K562 (cell line): ENCODE data around the gene TFPT. TPM values are rescaled to one million over a fixed set of nuclear protein-coding genes. Genes with fewer than 3 reads are reported as not detected.

ENCODE experiments used
- ARID2 ChIP-seq: fragments of 450-650 bp; IDR thresholded peaks from 2 replicates; pipeline ENCODE4 v1.6.1; 2017; ENCODE audit warnings: antibody characterized with exemption, mild to moderate bottlenecking
- CTBP1 ChIP-seq: fragments of 450-650 bp; IDR thresholded peaks from 2 replicates; pipeline ENCODE4 v1.6.1; 2016; ENCODE audit warnings: borderline replicate concordance
- GTF2A2 ChIP-seq: IDR thresholded peaks from 2 replicates; pipeline ENCODE4 v1.6.1; 2016; ENCODE audit warnings: mild to moderate bottlenecking, missing genetic modification characterization, missing compliant biosample characterization
- HDAC2 ChIP-seq: fragments of 450-650 bp; IDR thresholded peaks from 2 replicates; pipeline ENCODE4 v1.6.1; 2016; ENCODE audit warnings: mild to moderate bottlenecking
- ILK ChIP-seq: fragments of 450-650 bp; IDR thresholded peaks from 2 replicates; pipeline ENCODE4 v1.6.1; 2016; ENCODE audit warnings: missing genetic modification characterization, low read depth, mild to moderate bottlenecking, missing compliant biosample characterization, moderate library complexity, borderline replicate concordance
- JUNB ChIP-seq: fragments of 450-650 bp; formaldehyde crosslinking; conservative IDR thresholded peaks from 2 replicates; pipeline ENCODE4 v1.4.0; 2020; ENCODE audit warnings: mild to moderate bottlenecking
- KLF1 ChIP-seq: fragments of 450-650 bp; IDR thresholded peaks from 2 replicates; pipeline ENCODE4 v1.6.1; 2016; ENCODE audit warnings: missing genetic modification characterization, missing compliant biosample characterization
- NCOA6 ChIP-seq: fragments of 450-650 bp; IDR thresholded peaks from 2 replicates; pipeline ENCODE4 v1.6.1; 2017; ENCODE audit warnings: mild to moderate bottlenecking
- NR3C1 ChIP-seq: sonication (generic); formaldehyde crosslinking; IDR thresholded peaks from 2 replicates; pipeline ENCODE4 v1.8.1; 2022; ENCODE audit warnings: missing genetic modification reagents
- OTX1 ChIP-seq: fragments of 450-650 bp; formaldehyde crosslinking; IDR thresholded peaks from 2 replicates; pipeline ENCODE4 v1.4.0; 2022; ENCODE audit warnings: mild to moderate bottlenecking
- RBM17 ChIP-seq: fragments of 200-400 bp; formaldehyde crosslinking; IDR thresholded peaks from 2 replicates; pipeline ENCODE4 v1.6.1; 2017; ENCODE audit warnings: low read depth, mild to moderate bottlenecking, low read length, borderline replicate concordance
- SIRT6 ChIP-seq: IDR thresholded peaks from one replicate; pipeline ENCODE4 v1.6.1; 2012; ENCODE audit warnings: low read depth, mild to moderate bottlenecking, control low read depth, inconsistent platforms, low read length, moderate library complexity
- STAG1 ChIP-seq: sonication (generic); formaldehyde crosslinking; IDR thresholded peaks from 2 replicates; pipeline ENCODE4 v1.5.0; 2020; ENCODE audit warnings: missing genetic modification reagents, borderline replicate concordance
- ZBTB11 ChIP-seq, 3 experiments: fragments of 200-800 bp in 1 of 3; fragments of 250-450 bp in 1 of 3; fragments of 450-650 bp in 1 of 3; sonication (Bioruptor Pico) in 1 of 3; sonication (Bioruptor generic) in 1 of 3; formaldehyde crosslinking in 1 of 3; IDR thresholded peaks; 2 replicates each; pipeline versions ENCODE4 v1.6.1 to v1.8.0; 2016 to 2022; ENCODE audit warnings: mild to moderate bottlenecking in 2 of 3, missing genetic modification characterization in 2 of 3, missing compliant biosample characterization in 1 of 3, moderate library complexity in 1 of 3
- ZNF584 ChIP-seq: fragments of 200-800 bp; sonication (Bioruptor generic); IDR thresholded peaks from 2 replicates; pipeline ENCODE4 v1.6.1; 2016; ENCODE audit warnings: low read depth, mild to moderate bottlenecking, missing genetic modification characterization, missing compliant biosample characterization
- polyA plus RNA-seq, 8 experiments: library from polyadenylated mRNA; depleted of rRNA in 4 of 8; stranded (reverse) in 5 of 8; unstranded in 3 of 8; fragments of >200 nt; fragmentation: Nextera tagmentation in 2 of 8; fragmentation: Illumina TruSeq in 1 of 8; extraction: Ambion mirVana in 2 of 8; extraction: Trizol in 1 of 8; gene quantifications; 2 replicates each; pipeline versions ENCODE4 v1.2.1 to v1.2.3, GENCODE V29; 2011 to 2014; ENCODE audit warnings: inconsistent platforms in 1 of 8, missing spikeins in 1 of 8
- total RNA-seq, 7 experiments: library from RNA; depleted of rRNA in 6 of 7; stranded (reverse); fragments of >200 nt in 6 of 7; fragmentation: Illumina TruSeq in 2 of 7; extraction: Trizol in 2 of 7; gene quantifications; 2 replicates each; pipeline versions ENCODE4 v1.2.1 to v1.2.3, GENCODE V29; 2011 to 2021; ENCODE audit warnings: low replicate concordance in 1 of 7
- TF ChIP-seq, protein P1 (sequence below), 2 experiments: fragments of 450-650 bp in 1 of 2; sonication (generic) in 1 of 2; formaldehyde crosslinking in 1 of 2; IDR thresholded peaks in 1 of 2; conservative IDR thresholded peaks in 1 of 2; 2 replicates each; pipeline versions ENCODE4 v1.6.1 to v1.8.1; 2016 to 2023; ENCODE audit warnings: mild to moderate bottlenecking in 2 of 2, moderate library complexity in 2 of 2, inconsistent platforms in 1 of 2, missing genetic modification reagents in 1 of 2
- TF ChIP-seq, protein P2 (sequence below): fragments of 250-450 bp; sonication (Bioruptor Pico); IDR thresholded peaks from 2 replicates; pipeline ENCODE4 v1.5.0; 2021; ENCODE audit warnings: mild to moderate bottlenecking, borderline replicate concordance

The TFPT gene
- total and polyA plus RNA-seq, 9 of the 15 experiments (the other 6 are each of a cell fraction or from before 2014, with no cell fraction given) = 0.72 to 16.4 (median 9.2) TPM

DNA sequence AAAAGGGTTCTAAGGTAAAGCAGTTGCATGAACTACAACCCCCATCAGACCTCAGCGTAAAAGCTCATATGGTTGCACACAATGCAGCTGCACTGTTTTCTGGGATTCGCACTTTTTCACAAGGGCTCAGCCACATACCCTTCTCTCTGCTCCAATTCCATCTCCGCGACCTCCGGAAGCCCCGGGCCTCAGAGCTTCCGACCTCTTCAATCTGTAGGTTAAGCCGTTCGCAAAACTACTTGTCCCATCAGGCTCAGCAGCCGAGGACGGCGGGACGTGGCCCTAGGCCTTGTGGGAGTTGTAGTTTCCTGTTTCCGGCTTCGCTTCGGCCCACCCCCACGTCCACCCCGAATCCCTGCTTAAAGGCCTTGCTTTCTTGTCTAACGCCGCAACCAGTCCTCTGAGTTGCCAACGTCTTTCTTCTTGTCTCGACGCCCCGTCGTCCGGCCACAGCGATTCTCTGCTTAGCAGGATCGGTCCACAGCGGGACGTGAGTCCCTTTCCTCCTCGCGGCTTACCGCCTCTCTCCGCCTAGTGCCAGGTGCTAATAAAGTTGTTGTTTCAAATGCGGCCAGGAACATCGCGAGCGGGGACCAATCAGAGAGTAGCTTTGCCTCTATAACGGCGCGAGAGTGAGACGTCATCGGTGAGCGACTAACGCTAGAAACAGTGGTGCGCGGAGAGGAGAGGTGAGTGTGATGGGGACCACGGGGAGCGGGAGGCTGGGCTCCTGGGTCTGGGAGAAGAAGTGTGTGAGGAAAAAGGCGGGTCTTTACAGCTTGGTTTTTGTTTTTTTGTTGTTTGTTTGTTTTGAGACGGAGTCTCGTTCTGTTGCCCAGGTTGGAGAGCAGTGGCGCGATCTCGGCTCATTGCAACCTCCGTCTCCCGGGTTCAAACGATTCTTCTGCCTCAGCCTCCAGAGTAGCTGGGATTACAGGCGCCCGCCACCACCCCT is at the start of gene TFPT, which contains the start of gene PRPF31 (continued):
- TF ChIP-seq, protein P1, sequence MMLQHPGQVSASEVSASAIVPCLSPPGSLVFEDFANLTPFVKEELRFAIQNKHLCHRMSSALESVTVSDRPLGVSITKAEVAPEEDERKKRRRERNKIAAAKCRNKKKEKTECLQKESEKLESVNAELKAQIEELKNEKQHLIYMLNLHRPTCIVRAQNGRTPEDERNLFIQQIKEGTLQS (IDR thresholded peaks at IDR 0.05) = peak; percentile 27; the same call in 1 of the 2 replicates
- TF ChIP-seq, protein P1 (CRISPR knock-in tag; conservative IDR thresholded peaks at IDR 0.05) = peak; percentile 84; the same call in 1 of the 2 replicates
- TF ChIP-seq CTBP1 (peak; percentile 54; the same call in 1 of the 2 replicates), ZNF584 (CRISPR knock-in tag) (peak; percentile 72; the same call in 1 of the 2 replicates), SIRT6 (peak; percentile 14), OTX1 (CRISPR knock-in tag) (0 out of 2 replicates have a peak, but pooled peaks have one; percentile 58), RBM17 (no peak), NCOA6 (peak; percentile 64; the same call in 1 of the 2 replicates), ILK (tag) (no peak), JUNB (CRISPR knock-in tag) (no peak), ARID2 (no peak), KLF1 (tag) (no peak), ZBTB11 (CRISPR knock-in tag; IDR thresholded peaks at IDR 0.05) (peak in 1 of 3 experiments; percentile 85; a peak in 2 of 6 replicates), GTF2A2 (tag) (no peak), HDAC2 (peak; percentile 91), NR3C1 (no peak), STAG1 (CRISPR knock-in tag) (no peak)
- TF ChIP-seq, protein P2, sequence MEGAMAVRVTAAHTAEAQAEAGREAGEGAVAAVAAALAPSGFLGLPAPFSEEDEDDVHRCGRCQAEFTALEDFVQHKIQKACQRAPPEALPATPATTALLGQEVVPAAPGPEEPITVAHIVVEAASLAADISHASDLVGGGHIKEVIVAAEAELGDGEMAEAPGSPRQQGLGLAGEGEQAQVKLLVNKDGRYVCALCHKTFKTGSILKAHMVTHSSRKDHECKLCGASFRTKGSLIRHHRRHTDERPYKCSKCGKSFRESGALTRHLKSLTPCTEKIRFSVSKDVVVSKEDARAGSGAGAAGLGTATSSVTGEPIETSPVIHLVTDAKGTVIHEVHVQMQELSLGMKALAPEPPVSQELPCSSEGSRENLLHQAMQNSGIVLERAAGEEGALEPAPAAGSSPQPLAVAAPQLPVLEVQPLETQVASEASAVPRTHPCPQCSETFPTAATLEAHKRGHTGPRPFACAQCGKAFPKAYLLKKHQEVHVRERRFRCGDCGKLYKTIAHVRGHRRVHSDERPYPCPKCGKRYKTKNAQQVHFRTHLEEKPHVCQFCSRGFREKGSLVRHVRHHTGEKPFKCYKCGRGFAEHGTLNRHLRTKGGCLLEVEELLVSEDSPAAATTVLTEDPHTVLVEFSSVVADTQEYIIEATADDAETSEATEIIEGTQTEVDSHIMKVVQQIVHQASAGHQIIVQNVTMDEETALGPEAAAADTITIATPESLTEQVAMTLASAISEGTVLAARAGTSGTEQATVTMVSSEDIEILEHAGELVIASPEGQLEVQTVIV (CRISPR knock-in tag) = no peak
